OCI-LY3 (cell line): ENCODE data around the gene BCR.

ENCODE experiments used
- CTCF ChIP-seq: fragments of 200-600, 300-600 bp; sonication (generic); IDR thresholded peaks from 2 replicates; pipeline ENCODE4 v1.5.1; 2014; ENCODE audit warnings: antibody characterized with exemption, low read length, low read depth
- EZH2phosphoT487 ChIP-seq: fragments of 200-600 bp; shearing (Covaris generic); IDR thresholded peaks from 2 replicates; pipeline ENCODE4 v1.6.1; 2018; ENCODE audit warnings: antibody characterized with exemption, mixed run types, low read depth

GRCh38 chr22:23302171-23303002, 122.1 kb downstream of the BCR start:
- no peak for TF ChIP-seq CTCF
- TF ChIP-seq EZH2phosphoT487 = no peak
